ENCODE measurements around the gene CRACDL.

DNA sequence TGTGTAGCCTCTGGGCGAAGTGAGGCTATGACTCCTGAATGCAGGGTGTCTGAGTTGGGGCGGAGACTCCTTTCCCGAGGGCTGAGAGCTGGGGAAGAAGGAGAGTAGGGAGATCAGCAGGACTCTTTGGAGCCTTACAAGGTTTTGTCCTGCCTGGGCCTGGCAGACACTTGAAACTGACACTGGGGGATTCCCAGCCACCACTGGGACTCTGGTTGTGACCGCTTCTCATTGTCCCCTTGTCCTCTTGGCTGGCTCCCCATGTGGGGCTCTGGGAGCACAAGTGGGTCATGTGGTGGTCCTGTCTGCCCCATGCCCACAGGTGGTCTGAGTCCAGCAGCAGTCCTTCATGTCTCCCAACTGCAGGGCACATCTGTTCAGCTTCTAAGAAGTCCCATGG is 126.9 kb downstream of the CRACDL start:
- TF ChIP-seq, protein P1, sequence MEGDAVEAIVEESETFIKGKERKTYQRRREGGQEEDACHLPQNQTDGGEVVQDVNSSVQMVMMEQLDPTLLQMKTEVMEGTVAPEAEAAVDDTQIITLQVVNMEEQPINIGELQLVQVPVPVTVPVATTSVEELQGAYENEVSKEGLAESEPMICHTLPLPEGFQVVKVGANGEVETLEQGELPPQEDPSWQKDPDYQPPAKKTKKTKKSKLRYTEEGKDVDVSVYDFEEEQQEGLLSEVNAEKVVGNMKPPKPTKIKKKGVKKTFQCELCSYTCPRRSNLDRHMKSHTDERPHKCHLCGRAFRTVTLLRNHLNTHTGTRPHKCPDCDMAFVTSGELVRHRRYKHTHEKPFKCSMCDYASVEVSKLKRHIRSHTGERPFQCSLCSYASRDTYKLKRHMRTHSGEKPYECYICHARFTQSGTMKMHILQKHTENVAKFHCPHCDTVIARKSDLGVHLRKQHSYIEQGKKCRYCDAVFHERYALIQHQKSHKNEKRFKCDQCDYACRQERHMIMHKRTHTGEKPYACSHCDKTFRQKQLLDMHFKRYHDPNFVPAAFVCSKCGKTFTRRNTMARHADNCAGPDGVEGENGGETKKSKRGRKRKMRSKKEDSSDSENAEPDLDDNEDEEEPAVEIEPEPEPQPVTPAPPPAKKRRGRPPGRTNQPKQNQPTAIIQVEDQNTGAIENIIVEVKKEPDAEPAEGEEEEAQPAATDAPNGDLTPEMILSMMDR (IDR thresholded peaks at IDR 0.05): no peak
- no peak for TF ChIP-seq POLR2A (IDR thresholded peaks at IDR 0.05)
